Spleen (tissue), 7 donors: ENCODE measurements around the gene NCOA4.
A peak's percentile ranks its signal among the peaks of the same experiment; 100 is the strongest.
"Not testable (repeated sequence)": the region's sequence is repeated elsewhere in the genome, so short reads cannot be mapped to it uniquely, and the experiment has no call there.

Source experiments
- CTCF ChIP-seq, 11 experiments: fragments of 200-600 bp in 7 of 11; fragments of 450-650 bp in 4 of 11; sonication (generic) in 4 of 11; IDR thresholded peaks in 8 of 11; conservative IDR thresholded peaks in 3 of 11; 1 replicate in 7 of 11; 2 replicates in 4 of 11; pipeline versions ENCODE4 v1.4.0 to v1.8.0; 2016 to 2021; ENCODE audit warnings: antibody characterized with exemption in 11 of 11, inconsistent platforms in 4 of 11, mild to moderate bottlenecking in 1 of 11
- POLR2A ChIP-seq, 3 donors: fragments of 450-650 bp; IDR thresholded peaks; one replicate each; pipeline ENCODE4 v1.5.1; 2017; ENCODE audit warnings: antibody characterized with exemption in 3 of 3, mild to moderate bottlenecking in 1 of 3
- POLR2AphosphoS5 ChIP-seq, 3 donors: sonication (generic); formaldehyde crosslinking; IDR thresholded peaks; one replicate each; pipeline ENCODE4 v1.5.1; 2017; ENCODE audit warnings: antibody characterized with exemption in 3 of 3
- donor health status: DM: no; HTN: no; CAD: no; lungs with moderate emphysema.
- donor health status: DM: no; HTN: no; CAD: no.
- donor health status: DM: no; HTN: no; CAD: no.

- peak in 8 of 11 experiments; percentile 8 to 54 (median 42) for TF ChIP-seq CTCF (IDR thresholded peaks at IDR 0.05 in 8 of 11, conservative IDR thresholded peaks at IDR 0.05 in 3 of 11)
- TF ChIP-seq POLR2A, POLR2AphosphoS5 (IDR thresholded peaks at IDR 0.05): not testable (repeated sequence)
Measured at GRCh38 chr10:45983538-45984186, 46.8 kb downstream of the NCOA4 start.
